Epithelial cell of prostate (primary cell): ENCODE results near the gene TENT5C.
"Not testable (repeated sequence)": the region's sequence is repeated elsewhere in the genome, so short reads cannot be mapped to it uniquely, and the experiment has no call there.

Experiments used
- DNase-seq: peaks from one replicate; pipeline ENCODE4 v3.0.0-alpha.2; 2011; ENCODE audit warnings: low read depth, low spot score
- H3K27ac ChIP-seq: fragments of 450-650 bp; 2 replicates; pipeline ENCODE4 v1.5.1; 2017; ENCODE audit warnings: mild to moderate bottlenecking

The TENT5C gene

GRCh38 chr1:117605774-117606648 is at the start of gene TENT5C:
TENT5C (plus strand) TSS chr1:117606048; CDS start chr1:117622869, 16,821 bp downstream.
- H3K27ac ChIP-seq = no peak within 1 kb of the TSS
- DNase-seq = peak; percentile 75

GRCh38 chr1:117556341-117556740 is 49.5 kb upstream of the TENT5C start:
- no peak for DNase-seq
- H3K27ac ChIP-seq = no peak overlapping the region

GRCh38 chr1:117556976-117557375 is 48.9 kb upstream of the TENT5C start:
- no peak for DNase-seq
- H3K27ac ChIP-seq = no peak overlapping the region

DNA sequence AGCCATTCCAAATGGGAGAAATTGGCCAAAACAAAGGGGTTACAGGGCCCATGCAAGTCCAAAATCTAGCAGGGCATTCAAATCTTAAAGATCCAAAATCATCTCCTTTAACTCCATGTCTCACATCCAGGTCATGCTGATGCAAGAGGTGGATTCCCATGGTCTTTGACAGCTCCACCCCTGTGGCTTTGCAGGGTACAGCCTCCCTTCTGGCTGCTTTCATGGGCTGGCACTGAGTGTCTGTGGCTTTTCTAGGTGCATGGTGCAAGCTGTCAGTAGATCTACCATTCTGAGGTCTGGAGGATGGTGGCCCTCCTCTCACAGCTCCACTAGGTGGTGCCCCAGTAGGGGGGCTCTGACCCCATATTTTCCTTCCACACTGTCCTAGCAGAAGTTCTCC is 47.4 kb upstream of the TENT5C start:
- DNase-seq, H3K27ac ChIP-seq: not testable (repeated sequence)

GRCh38 chr1:117559139-117559538 is 46.7 kb upstream of the TENT5C start:
- no peak for DNase-seq
- no peak overlapping the region for H3K27ac ChIP-seq

GRCh38 chr1:117559985-117560384 is 45.9 kb upstream of the TENT5C start:
- H3K27ac ChIP-seq = no peak overlapping the region
- no peak for DNase-seq

DNA sequence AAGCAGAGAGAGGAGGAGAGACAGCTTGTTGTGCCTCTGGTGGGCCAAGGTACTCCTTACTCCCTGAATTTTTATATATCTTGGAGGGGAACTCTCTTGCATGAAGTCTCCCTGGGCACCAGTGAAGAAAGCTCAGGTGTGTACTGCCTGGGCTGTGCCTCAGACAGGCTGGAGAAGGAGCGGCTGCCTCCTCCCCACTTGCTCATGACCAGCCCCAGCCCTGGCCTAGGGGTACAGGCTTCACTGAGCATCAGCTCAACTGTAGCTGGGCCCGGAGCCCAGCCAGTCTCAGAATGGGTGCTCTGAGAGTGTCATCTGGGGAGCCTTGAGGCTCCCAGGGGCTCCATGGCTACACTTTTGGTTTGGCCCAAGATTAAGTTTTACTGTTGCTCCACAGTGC is 44.8 kb upstream of the TENT5C start:
- H3K27ac ChIP-seq = no peak overlapping the region
- no peak for DNase-seq

DNA sequence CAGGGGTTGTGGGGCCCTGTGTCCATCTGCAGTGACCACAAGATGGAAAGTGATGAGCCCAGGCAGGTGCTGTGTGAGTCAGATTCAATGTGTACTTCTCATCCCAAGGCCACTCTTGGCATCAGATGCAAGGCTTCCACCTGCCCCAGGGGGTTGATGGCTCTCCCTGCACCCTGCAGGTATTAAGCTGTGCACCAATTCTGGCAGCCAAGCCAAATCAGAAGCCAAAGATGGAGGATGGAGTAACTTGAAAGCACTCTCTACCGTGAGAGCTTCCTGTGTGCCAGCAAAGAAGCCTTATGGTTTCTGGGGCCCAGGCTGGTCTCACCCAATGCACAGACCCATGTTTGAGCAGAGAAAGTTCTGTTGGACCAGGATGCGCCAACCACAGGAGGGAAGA is 44.3 kb upstream of the TENT5C start:
- no peak for DNase-seq
- H3K27ac ChIP-seq = no peak overlapping the region

DNA sequence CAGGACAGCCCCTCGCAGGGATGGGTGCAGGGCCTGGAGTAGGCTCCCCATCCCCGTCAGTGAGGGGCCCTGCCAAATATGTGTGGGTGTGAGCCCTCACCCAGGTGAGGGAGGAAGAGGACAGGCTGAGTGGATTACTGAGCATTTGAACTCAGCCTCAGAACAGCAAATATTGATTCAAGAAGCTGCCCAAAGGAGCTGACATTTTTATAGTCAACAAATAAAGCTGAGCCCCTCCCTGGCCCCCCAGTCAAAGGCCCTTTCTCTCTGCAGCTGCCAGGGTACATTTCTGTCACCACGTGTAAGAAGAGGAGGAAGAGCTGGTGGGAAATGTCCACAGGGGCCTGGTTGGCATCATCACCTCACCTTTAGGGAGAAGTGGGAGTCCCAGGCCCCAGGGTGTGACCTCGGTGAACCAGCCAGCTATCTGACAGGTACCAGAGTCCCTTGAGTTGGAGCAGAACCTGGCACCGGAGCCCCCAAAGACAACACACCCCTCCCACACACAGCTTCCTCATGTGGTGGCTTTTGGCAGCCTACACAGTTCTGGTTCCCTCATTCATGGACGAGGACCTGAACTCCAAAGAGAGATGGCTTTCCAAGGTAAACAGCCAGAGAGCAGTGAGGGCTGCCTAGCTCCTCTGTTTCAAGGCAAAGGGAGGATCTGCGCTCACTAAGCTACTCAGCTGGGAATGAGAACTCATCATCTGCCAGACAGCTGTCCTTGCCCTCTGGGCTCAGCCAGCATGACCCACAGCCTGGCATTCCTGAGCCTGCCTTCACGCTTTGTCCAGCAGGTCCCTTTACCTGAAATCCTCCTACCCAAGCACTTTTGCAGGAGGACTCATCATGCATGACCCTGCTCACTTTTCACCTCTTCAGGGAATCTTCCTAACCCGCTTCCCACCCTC is 43.0 kb upstream of the TENT5C start:
- no peak for DNase-seq
- no peak overlapping the region for H3K27ac ChIP-seq

GRCh38 chr1:117563492-117563875 is 42.4 kb upstream of the TENT5C start:
- DNase-seq = no peak
- H3K27ac ChIP-seq = no peak overlapping the region

- no peak overlapping the region for H3K27ac ChIP-seq
- no peak for DNase-seq
Measured at GRCh38 chr1:117564227-117565075, 41.4 kb upstream of the TENT5C start.

- H3K27ac ChIP-seq = no peak overlapping the region
- DNase-seq = no peak
Measured at GRCh38 chr1:117565076-117565556, 40.7 kb upstream of the TENT5C start.

- H3K27ac ChIP-seq = no peak overlapping the region
- DNase-seq = no peak
Measured at GRCh38 chr1:117565745-117566455, 39.9 kb upstream of the TENT5C start.

GRCh38 chr1:117566556-117566955 is 39.3 kb upstream of the TENT5C start:
- no peak for DNase-seq
- H3K27ac ChIP-seq = no peak overlapping the region

DNA sequence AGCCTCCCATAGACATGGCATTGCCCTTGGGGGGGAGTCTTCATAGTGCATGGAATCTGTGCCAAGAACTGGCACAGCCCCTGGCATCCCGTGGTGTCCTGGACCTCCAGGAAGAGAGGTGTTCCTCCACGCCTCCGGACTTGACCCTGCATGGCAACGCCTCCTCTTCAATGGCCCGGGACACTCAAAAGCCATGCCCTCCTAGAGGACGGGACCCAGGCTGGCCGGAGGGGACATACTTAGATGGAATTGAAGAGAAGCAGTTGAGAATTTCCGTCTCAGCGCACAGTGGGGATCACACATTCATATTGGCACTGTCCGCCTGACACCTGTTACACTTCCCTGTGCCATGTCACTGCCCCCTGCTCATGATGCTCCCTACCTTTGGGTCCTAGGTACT is 38.4 kb upstream of the TENT5C start:
- no peak for DNase-seq
- no peak overlapping the region for H3K27ac ChIP-seq

GRCh38 chr1:117567976-117568375 is 37.9 kb upstream of the TENT5C start:
- H3K27ac ChIP-seq = no peak overlapping the region
- DNase-seq = no peak

DNA sequence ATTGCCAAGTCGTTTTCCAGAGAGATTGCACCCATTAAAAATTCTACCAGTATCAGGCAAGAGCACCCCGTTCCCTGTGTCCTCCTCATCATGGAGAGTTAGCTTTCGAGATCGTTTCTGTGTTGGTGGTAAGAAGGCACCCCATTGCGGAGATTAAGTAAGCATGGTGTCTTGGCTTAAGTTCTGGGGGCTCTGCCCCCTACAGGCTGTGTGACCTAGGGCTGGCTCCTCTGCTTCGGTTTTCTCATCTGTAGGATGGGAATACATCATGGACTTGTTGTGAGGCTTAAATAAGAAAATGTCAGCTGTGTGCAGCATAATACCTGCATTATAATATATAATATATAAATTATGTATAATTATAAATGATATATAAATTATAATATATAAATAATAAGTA is 36.8 kb upstream of the TENT5C start:
- no peak overlapping the region for H3K27ac ChIP-seq
- DNase-seq = no peak

DNA sequence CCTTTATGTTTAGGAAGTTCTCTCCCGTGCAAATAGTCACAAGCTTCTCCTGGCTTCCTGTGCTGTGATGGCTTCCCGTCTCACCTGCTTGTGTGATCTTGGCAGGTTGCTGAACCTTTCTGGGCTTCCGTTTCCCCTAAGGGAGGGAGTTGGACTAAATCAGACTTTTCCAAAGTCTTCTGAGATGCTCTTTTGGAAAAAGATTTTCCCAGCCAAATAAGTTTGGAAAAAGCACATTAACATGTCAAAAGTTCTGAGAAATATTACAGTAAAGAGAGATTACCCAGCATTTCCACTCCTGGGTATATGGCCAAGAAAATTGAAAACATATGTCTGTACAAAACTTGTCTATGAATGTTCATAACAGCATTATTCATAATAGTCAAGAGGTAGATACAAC is 36.0 kb upstream of the TENT5C start:
- no peak overlapping the region for H3K27ac ChIP-seq
- no peak for DNase-seq

DNA sequence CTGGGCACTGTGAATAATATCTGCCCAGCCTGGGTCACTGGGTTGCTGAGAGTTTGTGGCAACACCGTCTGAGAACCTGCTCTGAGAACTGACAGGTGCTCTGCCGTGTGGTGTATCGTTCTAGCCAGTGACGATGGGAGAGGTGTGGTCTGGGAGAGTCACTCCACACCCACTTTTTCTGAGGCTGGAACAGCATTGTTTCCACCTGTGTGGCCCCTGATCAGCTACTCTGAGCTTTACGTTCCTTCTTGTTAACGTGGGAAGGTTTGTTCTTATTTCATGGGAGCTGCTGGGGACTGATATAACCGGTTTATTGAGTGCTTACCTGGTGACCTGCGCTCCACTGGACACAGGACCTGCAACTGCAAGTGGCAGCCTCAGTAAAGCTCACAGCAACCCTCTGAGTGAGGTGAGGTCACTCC is 34.8 kb upstream of the TENT5C start:
- peak; percentile 37 for DNase-seq

More for the DNA sequence above, 34.8 kb upstream of the TENT5C start:
- peak overlapping the region; percentile 7 for H3K27ac ChIP-seq
